Hepatocyte (in vitro differentiated cells): ENCODE data around the gene GPC4. TPM values are rescaled to one million over a fixed set of nuclear protein-coding genes. Genes with fewer than 3 reads are reported as not detected.

Experiments used
- DNase-seq: peaks from one replicate; pipeline ENCODE4 v3.0.0-alpha.2; 2016; ENCODE audit warnings: low spot score
- H2AFZ ChIP-seq: fragments of 200-600 bp; sonication (generic); 2 replicates; pipeline ENCODE4 v1.6.0; 2016; ENCODE audit warnings: antibody characterized with exemption, mild to moderate bottlenecking
- H3K27ac ChIP-seq: fragments of 200-600 bp; sonication (generic); 2 replicates; pipeline ENCODE4 v1.5.1; 2016; ENCODE audit warnings: mild to moderate bottlenecking
- H3K27me3 ChIP-seq: fragments of 200-600 bp; sonication (generic); 2 replicates; pipeline ENCODE4 v1.6.1; 2016
- H3K36me3 ChIP-seq: fragments of 200-600 bp; sonication (generic); replicated peaks from 2 replicates; pipeline ENCODE4 v1.5.1; 2016; ENCODE audit warnings: low read depth; ENCODE audit not compliant: insufficient read depth
- H3K4me1 ChIP-seq: fragments of 200-600 bp; sonication (generic); 2 replicates; pipeline ENCODE4 v1.5.1; 2016; ENCODE audit warnings: mild to moderate bottlenecking, moderate library complexity; ENCODE audit not compliant: insufficient read depth
- H3K4me2 ChIP-seq: fragments of 200-600 bp; sonication (generic); 2 replicates; pipeline ENCODE4 v1.6.0; 2016
- H3K4me3 ChIP-seq: fragments of 200-600 bp; sonication (generic); 2 replicates; pipeline ENCODE4 v1.5.1; 2016; ENCODE audit warnings: mild to moderate bottlenecking
- H3K79me2 ChIP-seq: fragments of 200-600 bp; sonication (generic); 2 replicates; pipeline ENCODE4 v1.6.0; 2017; ENCODE audit warnings: mild to moderate bottlenecking
- H3K9me2 ChIP-seq: fragments of 200-600 bp; sonication (generic); replicated peaks from 2 replicates; pipeline ENCODE4 v1.6.0; 2017; ENCODE audit warnings: mild to moderate bottlenecking; ENCODE audit not compliant: insufficient read depth
- H3K9me3 ChIP-seq: fragments of 200-600 bp; sonication (generic); 2 replicates; pipeline ENCODE4 v1.5.1; 2016; ENCODE audit warnings: low read depth, mild to moderate bottlenecking
- H4K20me1 ChIP-seq: fragments of 200-600 bp; sonication (generic); 2 replicates; pipeline ENCODE4 v1.6.0; 2016; ENCODE audit warnings: mild to moderate bottlenecking; ENCODE audit not compliant: insufficient read depth, poor library complexity, severe bottlenecking
- EZH2 ChIP-seq: fragments of 200-600 bp; sonication (generic); IDR thresholded peaks from 2 replicates; pipeline ENCODE4 v1.6.1; 2016; ENCODE audit warnings: antibody characterized with exemption, mild to moderate bottlenecking, borderline replicate concordance
- EZH2phosphoT487 ChIP-seq: fragments of 200-600 bp; sonication (generic); IDR thresholded peaks from one replicate; pipeline ENCODE4 v1.6.1; 2018; ENCODE audit warnings: antibody characterized with exemption, mild to moderate bottlenecking, low read depth, moderate library complexity; ENCODE audit not compliant: unreplicated experiment, severe bottlenecking
- WGBS: methylation state at CpG from one replicate; pipeline ENCODE4 v1.1.6; 2016; ENCODE audit warnings: low lambda C conversion rate; ENCODE audit errors: missing lambda C conversion rate; 5-methylcytosine and 5-hydroxymethylcytosine counted together
- polyA plus RNA-seq: library from polyadenylated mRNA; unstranded; fragments of >200 nt; fragmentation: Nextera tagmentation; extraction: Ambion mirVana; gene quantifications from 2 replicates; pipeline ENCODE4 v1.2.1, GENCODE V29; 2016
- total RNA-seq: library from RNA; depleted of rRNA; stranded (reverse); fragments of >200 nt; gene quantifications from 2 replicates; pipeline ENCODE4 v1.2.3, GENCODE V29; 2014
- TF ChIP-seq, protein P1 (sequence below): fragments of 200-600 bp; sonication (generic); IDR thresholded peaks from 2 replicates; pipeline ENCODE4 v1.5.1; 2016; ENCODE audit warnings: antibody characterized with exemption, mild to moderate bottlenecking; ENCODE audit not compliant: poor library complexity

Gene GPC4
- total and polyA plus RNA-seq, 2 experiments from 2014 or later = 11.8 to 16.0 TPM

DNA sequence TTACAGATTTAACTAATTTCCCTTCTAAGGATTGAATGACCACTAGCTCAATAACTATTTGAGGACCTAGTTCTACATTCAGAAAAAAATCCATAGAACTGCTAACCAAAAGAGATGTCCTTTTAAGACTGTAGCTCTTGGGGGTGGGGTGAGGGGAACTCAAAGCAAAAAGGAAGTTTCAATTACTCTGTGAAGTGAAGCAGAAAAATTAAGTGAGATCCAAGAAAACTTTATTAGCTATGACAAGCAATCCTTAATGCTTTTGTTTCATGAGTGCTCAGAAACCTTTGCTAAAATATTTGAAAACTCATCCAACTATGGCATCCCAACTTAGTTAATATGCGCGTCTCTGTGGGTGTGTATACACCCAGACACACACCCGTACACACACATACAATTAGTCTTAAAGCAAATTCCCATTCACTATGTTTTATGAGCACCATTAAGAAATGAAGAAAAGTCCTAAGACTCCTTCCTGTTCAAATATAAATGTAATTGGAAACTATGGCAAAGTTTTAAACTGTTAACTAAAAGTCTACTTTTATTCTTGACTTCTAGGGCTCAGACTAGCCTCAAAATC lies 44.5 kb downstream of the GPC4 start:
- Histone ChIP-seq H3K9me3 (no peaks in the 10 kb centered on the region), H4K20me1 (no peaks in the 10 kb centered on the region), H3K36me3 (no peaks in the 10 kb centered on the region), H3K27ac (no peak overlapping the region), H3K4me3 (no peak overlapping the region), H2AFZ (no peak overlapping the region), H3K4me2 (peak overlapping the region; percentile 26), H3K4me1 (peaks cover under 1% of the 10 kb centered on the region), H3K9me2 (no peaks in the 10 kb centered on the region), H3K79me2 (no peaks in the 10 kb centered on the region), H3K27me3 (no peaks in the 10 kb centered on the region)
- WGBS = 79% methylated on average over 3 of the region's 3 CpGs
- no peak for DNase-seq
- TF ChIP-seq EZH2 = no peak
- TF ChIP-seq, protein P1, sequence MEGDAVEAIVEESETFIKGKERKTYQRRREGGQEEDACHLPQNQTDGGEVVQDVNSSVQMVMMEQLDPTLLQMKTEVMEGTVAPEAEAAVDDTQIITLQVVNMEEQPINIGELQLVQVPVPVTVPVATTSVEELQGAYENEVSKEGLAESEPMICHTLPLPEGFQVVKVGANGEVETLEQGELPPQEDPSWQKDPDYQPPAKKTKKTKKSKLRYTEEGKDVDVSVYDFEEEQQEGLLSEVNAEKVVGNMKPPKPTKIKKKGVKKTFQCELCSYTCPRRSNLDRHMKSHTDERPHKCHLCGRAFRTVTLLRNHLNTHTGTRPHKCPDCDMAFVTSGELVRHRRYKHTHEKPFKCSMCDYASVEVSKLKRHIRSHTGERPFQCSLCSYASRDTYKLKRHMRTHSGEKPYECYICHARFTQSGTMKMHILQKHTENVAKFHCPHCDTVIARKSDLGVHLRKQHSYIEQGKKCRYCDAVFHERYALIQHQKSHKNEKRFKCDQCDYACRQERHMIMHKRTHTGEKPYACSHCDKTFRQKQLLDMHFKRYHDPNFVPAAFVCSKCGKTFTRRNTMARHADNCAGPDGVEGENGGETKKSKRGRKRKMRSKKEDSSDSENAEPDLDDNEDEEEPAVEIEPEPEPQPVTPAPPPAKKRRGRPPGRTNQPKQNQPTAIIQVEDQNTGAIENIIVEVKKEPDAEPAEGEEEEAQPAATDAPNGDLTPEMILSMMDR = no peak
- no peak for TF ChIP-seq EZH2phosphoT487

DNA sequence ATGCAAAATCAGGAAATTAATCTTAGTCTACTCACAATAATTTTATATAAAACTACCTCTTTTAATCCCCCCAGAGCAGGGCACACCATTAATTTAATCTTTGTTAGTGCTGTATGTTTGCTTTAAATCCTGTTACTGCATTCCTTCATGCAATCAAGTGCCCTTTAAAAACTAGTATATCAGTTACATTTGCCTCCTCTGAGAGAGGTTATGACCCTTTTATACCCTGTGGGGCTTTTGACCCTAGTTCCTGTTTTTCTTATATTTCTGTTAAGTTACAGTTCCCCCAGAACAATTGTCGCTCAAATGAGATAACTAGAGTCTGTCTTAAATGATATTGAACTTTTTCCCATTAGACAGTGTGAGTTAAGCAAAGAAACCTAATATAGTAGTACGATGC lies 46.2 kb downstream of the GPC4 start:
- H3K27me3 ChIP-seq = no peaks in the 10 kb centered on the region
- H3K27ac ChIP-seq = no peak overlapping the region
- no peaks in the 10 kb centered on the region for H3K36me3 ChIP-seq
- 56% methylated on average over 2 of the region's 2 CpGs for WGBS
- no peaks in the 10 kb centered on the region for H3K9me3 ChIP-seq
- DNase-seq = no peak
- H2AFZ ChIP-seq = no peak overlapping the region
- H3K4me3 ChIP-seq = no peak overlapping the region
- H3K4me1 ChIP-seq = no peaks in the 10 kb centered on the region
- H4K20me1 ChIP-seq = no peaks in the 10 kb centered on the region
- TF ChIP-seq EZH2phosphoT487 (no peak), EZH2 (no peak)
- TF ChIP-seq, protein P1 = no peak
- H3K9me2 ChIP-seq = no peaks in the 10 kb centered on the region
- no peaks in the 10 kb centered on the region for H3K79me2 ChIP-seq
- H3K4me2 ChIP-seq = no peak overlapping the region

DNA sequence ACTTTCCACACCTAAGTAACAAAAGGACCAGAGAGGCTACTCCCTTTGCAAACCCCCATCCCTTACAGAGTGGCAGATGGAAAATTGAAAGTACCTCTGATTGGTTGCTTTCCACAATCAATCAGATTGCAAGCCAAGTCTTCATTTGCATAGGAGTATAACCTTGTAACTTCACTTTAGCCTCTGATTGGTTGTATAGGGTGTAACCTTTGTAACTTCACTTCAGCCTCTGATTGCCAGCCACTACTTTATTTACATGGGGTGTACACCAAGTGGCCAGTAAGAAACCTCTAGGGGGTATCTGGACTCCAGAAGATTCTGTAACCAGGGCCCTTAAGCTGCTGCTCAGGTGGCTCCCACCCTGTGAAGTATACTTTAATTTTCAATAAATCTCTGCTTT lies 48.6 kb downstream of the GPC4 start:
- H3K4me2 ChIP-seq = no peak overlapping the region
- no peaks in the 10 kb centered on the region for H4K20me1 ChIP-seq
- no peak for DNase-seq
- H2AFZ ChIP-seq = no peak overlapping the region
- no peaks in the 10 kb centered on the region for H3K36me3 ChIP-seq
- H3K79me2 ChIP-seq = no peaks in the 10 kb centered on the region
- TF ChIP-seq EZH2phosphoT487 (no peak), EZH2 (no peak)
- TF ChIP-seq, protein P1 = no peak
- no peaks in the 10 kb centered on the region for H3K4me1 ChIP-seq
- no peaks in the 10 kb centered on the region for H3K9me3 ChIP-seq
- no peak overlapping the region for H3K4me3 ChIP-seq
- H3K27ac ChIP-seq = no peak overlapping the region
- H3K9me2 ChIP-seq = no peaks in the 10 kb centered on the region
- no peaks in the 10 kb centered on the region for H3K27me3 ChIP-seq
